Upper lobe of left lung (tissue), 4 donors: ENCODE measurements around the gene LRRN2.

ENCODE experiments used
- CTCF ChIP-seq, 6 experiments: fragments of 450-650 bp in 4 of 6; fragments of 200-600 bp in 2 of 6; sonication (generic) in 2 of 6; IDR thresholded peaks; one replicate each; pipeline ENCODE4 v1.5.1; 2016 to 2019; ENCODE audit warnings: antibody characterized with exemption in 6 of 6
- POLR2A ChIP-seq, 4 donors: fragments of 450-650 bp; IDR thresholded peaks; one replicate each; pipeline ENCODE4 v1.5.1; 2016 to 2017; ENCODE audit warnings: antibody characterized with exemption in 4 of 4, mild to moderate bottlenecking in 2 of 4

GRCh38 chr1:204673909-204674649 is 11.5 kb downstream of the LRRN2 start:
- TF ChIP-seq CTCF (IDR thresholded peaks at IDR 0.05) (no peak), POLR2A (IDR thresholded peaks at IDR 0.05) (no peak)
